GM21528 (cell line): Measurements from ENCODE around the gene MAP4K3.
A peak's percentile ranks its signal among the peaks of the same experiment; 100 is the strongest.

Experiments used
- ATAC-seq: cut with Tn5 transposase; IDR thresholded peaks from one replicate; pipeline ENCODE4 v1.9.1; 2021; ENCODE audit warnings: mild to moderate bottlenecking, moderate library complexity; ENCODE audit not compliant: unreplicated experiment, low FRiP score

Gene MAP4K3

GRCh38 chr2:39436592-39437521 is at the start of gene MAP4K3:
Gene MAP4K3 (minus strand): TSS chr2:39437285. CDS start chr2:39436987, 298 bp downstream.
- peak; percentile 75 for ATAC-seq

- no peak for ATAC-seq
Measured at GRCh38 chr2:39486071-39486470, 49.0 kb upstream of the MAP4K3 start.

GRCh38 chr2:39484620-39485495 is 47.8 kb upstream of the MAP4K3 start:
- ATAC-seq: no peak

- ATAC-seq: no peak
Measured at GRCh38 chr2:39484206-39484605, 47.1 kb upstream of the MAP4K3 start.

- ATAC-seq: no peak
Measured at GRCh38 chr2:39483534-39483933, 46.4 kb upstream of the MAP4K3 start.

- no peak for ATAC-seq
Measured at GRCh38 chr2:39481611-39482010, 44.5 kb upstream of the MAP4K3 start.

GRCh38 chr2:39479696-39480095 is 42.6 kb upstream of the MAP4K3 start:
- ATAC-seq: no peak

- no peak for ATAC-seq
Measured at GRCh38 chr2:39479053-39479670, 42.1 kb upstream of the MAP4K3 start.

GRCh38 chr2:39476524-39476923 is 39.4 kb upstream of the MAP4K3 start:
- peak; percentile 81 for ATAC-seq

GRCh38 chr2:39475006-39475405 is 37.9 kb upstream of the MAP4K3 start:
- no peak for ATAC-seq

- ATAC-seq: peak; percentile 56
Measured at GRCh38 chr2:39470580-39470979, 33.5 kb upstream of the MAP4K3 start.

GRCh38 chr2:39469807-39470206 is 32.7 kb upstream of the MAP4K3 start:
- ATAC-seq: peak; percentile 84

- ATAC-seq: no peak
Measured at GRCh38 chr2:39468579-39469451, 31.7 kb upstream of the MAP4K3 start.

- no peak for ATAC-seq
Measured at GRCh38 chr2:39466311-39466710, 29.2 kb upstream of the MAP4K3 start.

- no peak for ATAC-seq
Measured at GRCh38 chr2:39464864-39465263, 27.8 kb upstream of the MAP4K3 start.

- no peak for ATAC-seq
Measured at GRCh38 chr2:39455826-39456225, 18.7 kb upstream of the MAP4K3 start.

- no peak for ATAC-seq
Measured at GRCh38 chr2:39452396-39452795, 15.3 kb upstream of the MAP4K3 start.

GRCh38 chr2:39451954-39452353 is 14.9 kb upstream of the MAP4K3 start:
- ATAC-seq: no peak

GRCh38 chr2:39448169-39448502 is 11.1 kb upstream of the MAP4K3 start:
- ATAC-seq: no peak
